NK-92 (cell line): ENCODE data around the gene MACROD2.

Source experiments
- DNase-seq: peaks from one replicate; lab custom pipeline; 2025; ENCODE audit not compliant: unreplicated experiment; lab: John Stamatoyannopoulos, UW

MACROD2 gene

DNA sequence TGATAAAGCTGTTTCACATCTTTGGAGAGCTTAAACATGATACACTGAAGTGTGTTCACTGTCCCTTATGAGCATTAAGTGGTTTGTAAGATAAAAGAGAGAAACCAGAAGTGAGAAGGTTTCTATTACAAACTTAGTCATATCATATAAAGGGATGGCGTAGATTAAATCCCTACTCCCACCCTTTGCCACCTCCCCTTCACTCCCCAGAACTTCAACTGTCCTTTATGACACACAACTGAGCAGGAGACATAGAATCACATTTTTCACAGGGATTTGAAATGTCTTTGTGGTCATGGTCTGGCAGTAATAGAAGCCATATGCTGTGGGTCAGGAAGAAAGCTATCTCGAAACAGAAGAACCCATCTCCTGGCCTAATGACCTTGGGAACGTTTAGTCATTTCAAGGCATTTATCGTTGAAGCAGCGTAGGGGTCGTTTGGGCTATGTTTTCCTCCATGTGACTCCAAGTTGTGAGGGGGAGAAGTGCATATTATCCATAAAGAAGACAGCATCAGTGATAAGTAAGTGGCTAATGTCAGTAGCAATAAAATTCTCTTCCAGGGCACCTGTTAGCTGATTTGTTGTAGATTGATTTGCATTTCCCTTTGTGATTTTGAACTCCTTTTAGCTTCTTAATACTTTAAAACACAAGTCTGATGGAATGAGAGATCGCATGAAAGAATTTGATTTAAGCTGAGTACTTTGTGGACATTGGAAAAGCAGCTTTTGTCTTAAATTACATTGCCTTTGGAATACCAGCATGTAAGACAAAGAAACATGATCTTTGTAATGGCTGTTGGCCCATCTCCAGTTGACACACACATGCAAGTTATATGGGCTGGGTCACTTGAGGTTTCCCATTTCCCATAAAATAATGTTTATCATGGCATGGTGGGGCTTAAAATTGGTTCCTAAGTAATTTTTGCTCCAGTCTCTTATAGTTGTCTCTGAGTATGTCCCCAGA lies 843.6 kb downstream of the MACROD2 start:
- DNase-seq = no peak

DNA sequence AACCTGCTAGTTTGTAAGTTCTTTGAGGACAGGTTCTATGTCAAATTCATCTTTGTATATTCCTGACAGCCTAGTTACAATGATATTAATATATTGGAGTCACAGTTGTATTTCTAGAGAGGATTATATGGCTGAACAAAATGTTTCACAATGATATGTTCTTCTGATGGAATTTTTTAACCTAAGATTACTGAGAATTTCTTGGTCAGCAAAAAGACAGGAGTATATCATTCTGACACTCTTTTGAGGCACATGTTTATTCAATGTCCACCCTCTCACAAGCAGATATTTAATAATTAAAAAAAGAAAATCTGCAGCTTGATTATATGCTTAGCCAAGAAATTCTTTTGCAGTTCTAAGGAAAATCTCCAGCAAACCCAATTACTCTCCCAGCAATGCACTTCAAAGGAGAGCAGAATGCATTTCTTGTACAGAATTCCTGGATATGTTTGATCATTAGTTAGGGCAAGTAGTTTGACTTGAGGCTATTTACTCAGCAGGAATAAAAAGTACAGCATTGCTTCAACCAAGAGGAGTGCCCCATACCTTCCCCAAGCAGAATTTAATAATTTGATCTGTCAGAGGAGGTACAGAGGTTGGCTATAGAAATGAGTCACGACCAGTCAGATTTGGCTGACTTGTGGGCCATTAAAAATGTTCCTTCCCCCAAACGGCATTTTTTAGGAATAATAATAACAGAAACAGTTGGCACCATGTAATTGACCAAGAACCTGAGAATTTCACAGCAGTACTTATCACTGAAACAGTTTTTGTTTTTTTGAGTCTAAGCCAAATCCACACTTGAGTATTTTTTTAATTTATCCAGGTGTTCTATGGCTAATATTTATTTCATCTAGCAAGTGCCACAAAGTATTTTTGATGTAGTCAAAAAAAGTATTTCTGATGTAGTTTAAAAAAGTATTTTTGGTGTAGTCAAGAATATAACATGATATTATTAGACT lies 850.2 kb downstream of the MACROD2 start:
- no peak for DNase-seq

DNA sequence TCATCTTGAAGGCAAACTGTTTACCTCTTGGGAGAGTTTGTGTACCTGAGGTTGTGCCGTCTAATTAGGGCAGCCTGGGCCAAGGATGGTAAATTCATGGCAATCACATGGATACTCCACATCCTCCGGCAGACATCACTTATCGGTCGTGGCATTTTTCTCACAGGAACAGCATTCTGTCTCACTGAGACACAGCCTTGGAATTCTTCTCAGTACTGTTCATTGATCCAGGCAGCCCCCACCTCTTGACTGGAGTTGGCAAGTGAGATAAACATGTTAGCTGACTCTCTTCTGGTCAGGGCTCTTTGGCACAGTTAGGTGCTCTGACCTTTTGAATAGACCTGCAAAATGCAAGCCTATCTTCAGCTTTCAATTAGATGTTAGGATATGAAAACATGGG lies 853.5 kb downstream of the MACROD2 start:
- DNase-seq = no peak

DNA sequence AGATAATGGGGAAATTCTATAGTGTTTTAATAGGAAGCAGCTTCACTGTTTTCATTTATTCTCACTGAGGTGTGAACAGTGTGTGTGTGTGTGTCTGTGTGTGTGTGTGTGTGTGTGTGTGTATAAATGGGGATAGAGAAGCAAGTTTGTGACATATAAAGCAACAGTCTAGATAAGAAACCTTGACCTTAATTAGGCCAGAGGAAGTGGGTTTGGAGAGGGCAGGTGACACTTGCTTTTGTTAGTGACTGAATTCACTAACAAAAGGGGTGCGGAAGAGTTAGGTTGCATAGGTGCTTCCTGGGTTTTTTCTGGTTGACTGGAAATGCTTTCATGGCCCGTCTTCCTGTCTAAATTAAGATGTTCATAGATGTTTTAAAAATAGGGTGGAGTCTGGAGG lies 857.8 kb downstream of the MACROD2 start:
- no peak for DNase-seq

DNA sequence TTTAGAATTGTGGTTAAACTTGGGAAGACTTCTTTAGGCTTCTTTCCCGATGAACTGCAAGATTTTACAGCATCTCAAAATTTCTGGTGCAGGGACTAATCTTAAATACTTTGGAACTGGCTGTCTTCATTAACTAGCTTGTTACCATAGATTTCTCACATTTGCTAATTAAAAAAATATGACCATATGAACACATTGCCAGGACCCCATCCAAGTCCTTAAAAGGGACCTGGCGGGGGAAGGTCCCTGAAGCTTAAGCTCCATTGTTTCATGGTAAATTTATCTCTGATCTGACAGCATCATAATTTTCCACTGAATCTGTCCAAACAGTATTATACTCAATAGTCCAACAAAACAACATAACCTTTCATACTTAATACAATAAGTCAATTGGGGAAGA lies 859.9 kb downstream of the MACROD2 start:
- DNase-seq = no peak

DNA sequence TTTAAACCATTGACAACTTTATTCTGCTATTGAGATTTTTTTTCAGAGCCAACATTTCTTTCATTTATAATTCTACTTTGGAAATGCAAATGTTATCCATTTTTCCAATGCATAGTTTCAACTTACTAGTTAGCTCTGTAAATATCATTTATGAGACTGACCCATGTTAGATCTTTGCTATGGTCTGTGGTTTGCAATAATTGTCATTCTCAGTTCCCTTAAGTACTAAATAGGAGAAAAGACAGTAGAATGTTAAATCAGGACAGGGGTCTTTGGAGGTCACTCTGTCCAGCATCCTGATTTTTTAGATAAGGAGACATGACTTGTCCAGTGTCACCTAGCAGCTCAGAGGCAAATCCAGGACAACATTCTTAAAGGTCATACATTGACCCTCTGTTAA lies 864.3 kb downstream of the MACROD2 start:
- DNase-seq = no peak

DNA sequence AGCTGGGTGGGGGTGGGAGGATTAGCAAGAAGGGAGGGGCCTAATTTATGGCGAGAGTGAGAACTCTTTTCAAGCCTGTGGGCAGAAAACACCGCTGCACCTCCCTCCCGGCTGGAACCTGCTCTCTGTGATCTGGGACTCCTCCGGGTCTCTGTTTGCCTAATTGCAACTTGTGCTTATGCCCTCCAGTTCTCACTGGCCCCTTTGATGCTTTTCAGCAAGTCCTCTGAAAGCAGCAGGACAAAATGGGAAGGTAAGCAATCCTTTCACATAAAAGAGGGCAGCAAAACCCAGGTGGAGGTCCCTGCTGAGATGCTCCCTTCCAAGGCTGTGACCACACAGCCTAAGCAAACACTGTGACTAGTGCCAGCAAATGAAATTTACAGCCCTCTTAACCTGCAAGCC lies 865.1 kb downstream of the MACROD2 start:
- DNase-seq = no peak

DNA sequence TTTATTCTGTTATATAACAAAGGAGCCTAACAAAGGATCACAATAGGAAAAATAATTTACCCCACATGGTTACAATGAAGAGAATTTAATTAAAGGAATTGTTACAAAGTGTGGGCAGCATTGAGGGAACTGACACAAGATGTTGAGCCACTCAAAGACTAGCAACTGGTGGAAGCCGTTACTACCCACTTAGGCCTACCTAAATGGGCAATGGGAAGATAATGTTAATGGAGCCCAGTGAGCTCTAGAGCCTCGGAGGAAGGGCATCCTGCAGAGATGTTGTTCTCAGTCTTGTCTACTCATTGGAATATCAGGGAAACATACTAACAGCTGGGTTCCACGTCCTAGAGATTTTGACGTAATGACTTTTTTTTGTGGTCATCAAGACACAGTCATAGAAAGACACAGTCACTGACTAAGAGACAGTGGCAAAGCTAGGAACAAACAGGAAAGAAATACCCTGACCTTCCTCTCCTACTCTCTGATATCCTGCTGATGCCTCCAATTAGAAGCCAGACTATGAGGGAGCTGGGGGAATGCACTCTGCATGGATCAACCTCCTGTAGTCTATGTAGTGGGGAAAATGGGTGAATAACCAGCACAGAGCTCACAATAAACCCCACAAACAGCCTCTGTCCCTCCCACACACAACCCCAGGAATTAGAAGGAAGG lies 865.8 kb downstream of the MACROD2 start:
- no peak for DNase-seq

DNA sequence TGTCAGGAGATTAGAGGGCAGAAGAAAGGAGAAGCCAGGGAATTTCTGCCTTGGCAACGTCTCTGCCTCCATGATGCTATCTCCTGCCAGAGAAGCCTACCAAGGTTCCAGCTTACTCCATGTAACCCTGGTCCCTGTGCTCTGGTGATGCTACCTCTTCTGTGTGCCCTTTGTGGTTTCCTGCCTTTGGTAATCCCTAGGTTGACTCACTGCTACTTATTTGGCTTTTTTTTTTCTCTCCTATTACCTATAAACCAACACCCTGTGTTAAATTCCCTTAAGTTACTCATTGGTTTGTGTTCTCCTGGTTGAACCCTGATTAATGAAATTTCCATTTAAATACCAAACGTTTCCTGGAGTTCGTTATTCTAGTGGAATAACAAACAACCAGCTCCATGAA lies 869.9 kb downstream of the MACROD2 start:
- DNase-seq = no peak

DNA sequence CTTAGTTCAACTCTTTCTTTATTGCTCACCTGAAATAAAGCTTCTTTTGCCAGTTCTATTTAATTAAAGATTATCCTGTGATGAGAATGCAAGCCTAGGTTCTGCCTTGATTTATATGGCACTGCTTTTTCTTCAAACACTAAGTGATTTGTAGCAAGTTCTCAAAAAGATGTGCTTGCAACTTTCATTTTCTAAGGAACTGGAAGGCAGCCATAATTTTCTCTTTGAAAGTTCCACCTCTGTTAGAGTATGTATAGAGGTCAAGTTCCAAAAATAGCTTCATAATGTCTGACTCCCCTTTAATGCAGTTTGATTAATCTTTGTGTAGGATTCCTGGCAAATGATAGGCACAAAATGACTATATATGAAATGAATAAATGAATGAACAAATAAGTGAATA lies 870.4 kb downstream of the MACROD2 start:
- no peak for DNase-seq

DNA sequence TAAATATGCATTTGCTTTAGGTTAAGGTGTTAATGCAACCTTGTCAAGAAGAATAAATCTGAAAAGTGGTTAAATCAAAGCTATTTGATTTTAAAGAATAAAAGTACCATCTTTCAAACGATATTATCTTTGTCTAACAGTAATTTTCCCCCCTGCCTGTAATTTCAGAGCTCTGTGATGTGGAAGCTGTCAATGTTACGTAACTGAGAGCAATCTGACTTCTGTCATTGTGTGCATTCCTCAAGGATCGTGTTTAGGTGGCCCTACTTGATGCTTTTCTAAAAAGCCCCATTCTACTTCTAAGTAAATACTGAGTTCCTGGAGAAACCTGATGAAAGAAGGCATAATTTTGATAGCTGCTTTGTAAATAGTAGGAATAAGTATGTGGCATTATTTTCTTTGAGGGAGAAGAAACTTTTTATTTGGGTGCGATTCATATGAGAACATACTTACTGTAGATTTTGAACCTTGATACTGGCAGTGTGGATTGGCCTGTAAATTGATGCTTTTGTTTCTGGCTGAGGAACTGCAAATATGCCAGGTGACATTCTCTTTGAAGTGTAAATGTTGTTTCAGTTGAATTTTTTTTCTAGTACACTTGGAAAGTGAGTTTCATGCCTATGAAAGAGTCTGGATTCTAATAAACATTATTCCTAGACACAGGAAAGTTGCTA lies 871.7 kb downstream of the MACROD2 start:
- no peak for DNase-seq

DNA sequence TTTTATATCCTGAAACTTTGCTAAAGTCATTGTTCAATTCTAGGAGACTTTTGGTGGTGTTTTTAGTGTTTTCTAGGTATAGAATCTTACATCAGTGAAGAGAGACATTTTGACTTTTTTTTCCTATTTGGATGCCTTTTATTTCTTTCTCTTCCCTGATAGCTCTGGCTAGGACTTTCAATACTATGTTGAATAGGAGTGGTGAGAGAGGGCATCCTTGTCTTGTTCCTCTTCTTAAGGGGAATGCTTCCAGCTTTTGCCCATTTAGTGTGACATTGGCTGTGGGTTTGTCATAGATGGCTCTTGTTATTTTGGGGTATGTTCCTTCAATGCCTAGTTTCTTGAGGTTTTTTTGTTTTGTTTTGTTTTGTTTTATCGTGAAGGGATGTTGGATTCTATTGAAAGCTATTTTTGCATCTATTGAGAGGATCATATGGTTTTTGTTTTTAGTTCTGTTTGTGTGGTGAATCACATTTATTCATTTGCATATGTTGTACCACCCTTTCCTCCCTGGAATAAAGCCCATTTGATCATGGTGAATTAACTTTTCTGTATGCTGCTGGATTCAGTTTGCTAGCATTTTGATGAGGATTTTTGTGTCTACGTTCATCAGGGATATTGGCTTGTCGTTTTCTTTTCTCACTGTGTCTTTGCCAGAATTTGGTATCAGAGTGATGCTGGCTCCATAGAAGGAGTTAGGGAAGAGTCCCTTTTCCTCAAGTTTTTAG lies 882.1 kb downstream of the MACROD2 start:
- DNase-seq = no peak

DNA sequence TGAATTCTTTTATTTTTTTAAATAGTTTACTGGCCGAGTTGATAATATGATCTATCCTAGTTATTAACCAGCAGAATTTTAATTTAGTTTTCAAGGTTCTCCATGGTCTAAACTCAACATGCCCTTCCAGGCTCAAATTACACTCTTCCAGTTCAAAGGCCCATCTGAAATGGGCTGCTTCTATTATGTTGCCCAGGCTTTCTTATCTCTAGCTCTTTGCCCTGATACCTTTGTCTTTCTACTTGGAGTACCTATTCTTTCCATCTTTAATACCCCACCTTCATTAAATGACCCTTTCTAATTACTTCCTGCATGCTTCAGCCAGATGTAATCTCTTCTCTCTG lies 883.3 kb downstream of the MACROD2 start:
- DNase-seq = no peak

DNA sequence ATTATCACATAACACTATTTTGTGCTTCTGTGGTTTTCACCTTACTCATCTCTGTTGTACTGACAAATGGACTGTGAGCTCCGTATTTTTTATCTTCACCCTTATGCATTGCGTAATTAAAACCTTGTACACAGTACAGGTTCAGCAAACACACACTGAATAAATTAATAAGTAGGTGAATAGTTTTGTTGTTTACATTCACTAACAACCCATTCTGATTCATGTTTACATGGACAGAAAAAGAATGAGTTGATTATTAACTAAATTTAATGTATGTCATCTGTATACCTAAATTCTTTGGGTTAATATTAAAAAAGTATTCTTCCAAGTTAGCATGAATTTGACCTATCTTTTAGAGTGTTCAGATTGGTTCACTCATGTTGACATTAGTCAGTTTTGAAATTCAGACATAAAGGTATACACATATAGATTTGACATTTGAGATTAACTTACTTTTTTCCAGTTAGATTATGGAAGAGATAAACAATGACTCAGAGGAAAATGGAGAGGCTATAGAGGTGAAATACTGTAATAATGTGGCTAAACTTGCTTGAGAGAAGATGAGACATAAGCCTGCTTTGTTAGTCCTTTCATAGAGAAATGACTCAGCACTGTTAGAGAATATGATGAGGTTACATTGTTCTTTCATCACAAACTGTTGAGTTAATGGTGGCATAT lies 883.8 kb downstream of the MACROD2 start:
- DNase-seq = no peak

DNA sequence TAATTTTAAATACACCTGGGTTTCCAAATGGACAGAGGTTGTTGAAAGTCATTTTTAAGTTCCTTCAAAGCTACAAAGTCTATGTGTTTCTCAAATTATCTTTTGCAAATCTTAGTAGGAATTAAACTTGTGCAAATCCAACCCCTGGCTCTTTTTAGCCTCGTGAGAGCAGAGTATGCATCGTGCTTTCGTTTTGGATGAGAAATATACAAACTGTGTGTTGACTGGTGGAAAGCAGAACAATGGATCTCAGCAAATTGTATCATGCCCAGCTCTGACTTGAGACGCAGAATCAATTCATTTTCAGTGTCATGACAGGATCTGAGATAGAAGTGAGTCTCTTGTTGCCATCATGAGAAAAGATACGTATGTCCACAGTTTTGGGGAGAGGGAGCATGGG lies 884.5 kb downstream of the MACROD2 start:
- DNase-seq = no peak

DNA sequence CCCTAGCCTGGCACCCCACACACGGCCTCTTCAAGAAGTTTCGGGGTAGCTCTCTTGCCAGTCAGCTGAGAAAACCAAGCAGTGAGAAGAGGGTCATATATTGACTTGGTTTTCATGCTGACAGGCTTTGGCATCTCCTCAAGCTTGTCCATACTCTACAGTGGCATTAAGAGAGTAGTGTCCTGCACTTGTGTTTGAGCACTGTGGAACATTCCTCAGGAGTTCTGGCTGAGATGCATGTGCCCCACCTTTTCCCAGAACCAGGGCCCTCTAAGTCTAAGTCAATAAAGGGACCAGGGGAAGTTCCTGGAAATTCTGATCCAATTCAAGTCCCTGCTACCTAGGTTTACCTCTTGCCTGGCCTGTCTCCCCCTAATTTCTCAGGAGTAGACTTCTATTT lies 886.2 kb downstream of the MACROD2 start:
- DNase-seq = no peak

DNA sequence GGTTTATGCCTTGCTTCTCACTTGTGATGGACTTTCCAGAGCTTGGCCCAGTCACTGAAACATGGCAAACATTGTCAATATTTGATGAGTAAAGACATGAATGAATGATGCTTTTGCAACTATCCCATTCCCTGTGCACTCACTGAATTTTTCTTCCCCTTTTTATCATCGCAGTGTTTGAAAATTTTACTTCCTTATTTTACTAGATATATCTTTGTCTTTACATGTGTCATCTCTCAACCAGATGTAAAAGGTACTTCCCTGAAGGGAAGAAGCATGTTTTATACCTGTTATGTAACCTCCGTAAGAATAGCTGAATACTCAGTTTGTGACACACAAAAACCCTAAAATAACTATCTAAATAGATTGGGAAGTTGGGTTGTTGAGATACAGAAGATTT lies 886.8 kb downstream of the MACROD2 start:
- no peak for DNase-seq

DNA sequence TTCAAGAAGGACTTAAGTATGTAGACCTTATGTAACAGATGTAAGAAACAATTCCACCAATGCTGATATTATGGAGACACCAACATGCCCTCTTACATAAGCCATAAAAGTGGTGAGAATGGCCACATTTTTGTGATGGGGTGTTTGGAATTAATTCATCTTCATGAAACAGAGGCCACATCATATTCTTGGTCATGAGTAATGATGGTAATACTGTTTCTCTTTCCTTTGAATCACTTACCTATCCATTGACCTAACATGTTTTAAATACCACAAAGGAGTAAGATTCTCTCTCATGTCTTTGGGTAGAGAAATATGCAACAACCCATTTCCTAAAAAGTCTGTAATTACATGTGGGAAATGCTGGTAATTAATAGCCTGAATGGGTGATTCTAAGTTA lies 887.5 kb downstream of the MACROD2 start:
- no peak for DNase-seq

DNA sequence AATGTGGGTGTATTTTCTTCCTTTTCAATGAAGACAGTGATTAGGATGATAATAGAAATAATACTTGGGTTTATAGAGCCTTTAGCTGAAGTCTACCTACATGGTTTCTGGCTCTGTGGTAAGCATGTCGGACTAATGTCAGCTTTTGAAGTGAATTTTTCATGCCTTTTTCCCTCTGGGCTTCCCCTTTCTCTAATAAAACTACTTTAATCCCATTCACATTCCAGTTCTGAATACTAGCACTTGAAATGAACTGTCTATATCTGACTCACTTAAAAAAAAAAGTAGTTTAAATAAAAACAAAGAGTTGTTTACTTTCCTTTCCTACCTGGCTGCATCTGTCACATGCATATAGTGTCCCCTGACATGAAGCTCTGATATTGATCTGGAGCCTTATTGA lies 888.0 kb downstream of the MACROD2 start:
- no peak for DNase-seq

DNA sequence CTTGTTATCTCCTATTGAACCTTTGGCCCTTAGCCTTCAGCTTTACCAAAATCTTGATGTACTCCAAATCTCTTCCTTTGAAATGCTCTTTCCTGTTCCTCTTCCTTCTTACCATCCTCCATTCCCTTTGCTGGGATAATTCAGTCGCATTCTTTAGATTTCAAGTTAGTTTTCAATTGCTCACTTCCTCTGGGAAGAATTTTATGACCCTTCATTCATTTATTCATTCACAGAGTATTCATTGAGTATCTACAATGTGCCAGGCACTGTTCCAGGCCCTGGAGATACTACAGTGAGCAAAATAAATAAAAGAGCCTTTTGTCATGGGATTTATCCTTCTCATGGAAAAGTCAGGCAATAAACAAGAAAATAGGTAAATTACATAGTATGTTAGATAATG lies 890.3 kb downstream of the MACROD2 start:
- no peak for DNase-seq
